Right forelimb (tissue), 1 donor: ENCODE measurements around the gene BUB1.
"Not testable (repeated sequence)": the region's sequence is repeated elsewhere in the genome, so short reads cannot be mapped to it uniquely, and the experiment has no call there.

Experiments used
- DNase-seq: peaks from one replicate; pipeline ENCODE4 v3.0.0-alpha.2; 2018

The BUB1 gene

GRCh38 chr2:110653861-110654260, 24.0 kb downstream of the BUB1 start:
- no peak for DNase-seq

- DNase-seq: no peak
Observed at GRCh38 chr2:110650346-110650745, 27.5 kb downstream of the BUB1 start.

- no peak for DNase-seq
Observed at GRCh38 chr2:110647777-110648176, 30.1 kb downstream of the BUB1 start.

- no peak for DNase-seq
Observed at GRCh38 chr2:110645616-110646015, 32.2 kb downstream of the BUB1 start.

- no peak for DNase-seq
Observed at GRCh38 chr2:110644357-110644756, 33.5 kb downstream of the BUB1 start.

- no peak for DNase-seq
Observed at GRCh38 chr2:110642360-110642759, 35.5 kb downstream of the BUB1 start.

GRCh38 chr2:110639972-110640371, 37.9 kb downstream of the BUB1 start:
- DNase-seq: no peak

GRCh38 chr2:110638952-110639695, 38.7 kb downstream of the BUB1 start:
- no peak for DNase-seq

- DNase-seq: no peak
Observed at GRCh38 chr2:110638004-110638403, 39.9 kb downstream of the BUB1 start.

- DNase-seq: no peak
Observed at GRCh38 chr2:110637093-110637492, 40.8 kb downstream of the BUB1 start.

- not testable (repeated sequence) for DNase-seq
Observed at GRCh38 chr2:110635949-110636628, 41.8 kb downstream of the BUB1 start.

GRCh38 chr2:110627348-110627747, 50.5 kb downstream of the BUB1 start:
- DNase-seq: not testable (repeated sequence)

GRCh38 chr2:110619326-110619939, 58.4 kb downstream of the BUB1 start:
- not testable (repeated sequence) for DNase-seq

GRCh38 chr2:110613927-110614326, 63.9 kb downstream of the BUB1 start:
- not testable (repeated sequence) for DNase-seq

- not testable (repeated sequence) for DNase-seq
Observed at GRCh38 chr2:110610613-110611250, 67.1 kb downstream of the BUB1 start.

- not testable (repeated sequence) for DNase-seq
Observed at GRCh38 chr2:110609843-110610612, 67.8 kb downstream of the BUB1 start.

- not testable (repeated sequence) for DNase-seq
Observed at GRCh38 chr2:110608788-110609502, 68.9 kb downstream of the BUB1 start.

GRCh38 chr2:110605057-110605456, 72.8 kb downstream of the BUB1 start:
- not testable (repeated sequence) for DNase-seq

- DNase-seq: not testable (repeated sequence)
Observed at GRCh38 chr2:110603917-110604591, 73.8 kb downstream of the BUB1 start.

- not testable (repeated sequence) for DNase-seq
Observed at GRCh38 chr2:110602139-110602538, 75.7 kb downstream of the BUB1 start.

- DNase-seq: not testable (repeated sequence)
Observed at GRCh38 chr2:110591973-110592372, 85.9 kb downstream of the BUB1 start.
